ENCODE data around the gene OR10AG1. TPM values are rescaled to one million over a fixed set of nuclear protein-coding genes. Genes with fewer than 3 reads are reported as not detected.

OR10AG1 gene
- total RNA-seq, result not detected in 2 replicates

GRCh38 chr11:55969845-55970244, at the start of gene OR10AG1:
TSS of gene OR10AG1 (minus strand) at chr11:55969945. CDS start at chr11:55969907, 38 bp downstream.
- DNase-seq (ENCODE audit: extremely low read depth, low read depth, low spot score), result no peak

- DNase-seq (ENCODE audit: extremely low read depth, low read depth, low spot score), result no peak
Measured at GRCh38 chr11:56013805-56014204, 44.1 kb upstream of the OR10AG1 start.

- no peak for DNase-seq (ENCODE audit: extremely low read depth, low read depth, low spot score)
Measured at GRCh38 chr11:56010716-56011115, 41.0 kb upstream of the OR10AG1 start.

GRCh38 chr11:55994525-55994924, 24.8 kb upstream of the OR10AG1 start, which contains the start of gene OR5F1:
TSS of gene OR5F1 (minus strand) at chr11:55994625. CDS start at chr11:55994625, 0 bp downstream.
- no peak for DNase-seq (ENCODE audit: extremely low read depth, low read depth, low spot score)

GRCh38 chr11:55970935-55971334, 1.2 kb upstream of the OR10AG1 start:
- DNase-seq (ENCODE audit: extremely low read depth, low read depth, low spot score), result no peak

GRCh38 chr11:55967914-55968313, 1.8 kb downstream of the OR10AG1 start:
- DNase-seq (ENCODE audit: extremely low read depth, low read depth, low spot score), result no peak

GRCh38 chr11:55966391-55966790, 3.4 kb downstream of the OR10AG1 start:
- no peak for DNase-seq (ENCODE audit: extremely low read depth, low read depth, low spot score)

- no peak for DNase-seq (ENCODE audit: extremely low read depth, low read depth, low spot score)
Measured at GRCh38 chr11:55956521-55956920, 13.2 kb downstream of the OR10AG1 start.

- no peak for DNase-seq (ENCODE audit: extremely low read depth, low read depth, low spot score)
Measured at GRCh38 chr11:55949330-55949729, 20.4 kb downstream of the OR10AG1 start.

GRCh38 chr11:55942785-55943392, 26.9 kb downstream of the OR10AG1 start:
- peak; percentile 9 for DNase-seq (ENCODE audit: extremely low read depth, low read depth, low spot score)

GRCh38 chr11:55936300-55936699, 33.4 kb downstream of the OR10AG1 start, which contains the start of gene OR5I1:
TSS of gene OR5I1 (minus strand) at chr11:55936400. CDS start at chr11:55936400, 0 bp downstream.
- no peak for DNase-seq (ENCODE audit: extremely low read depth, low read depth, low spot score)

- DNase-seq (ENCODE audit: extremely low read depth, low read depth, low spot score), result no peak
Measured at GRCh38 chr11:55920537-55920936, 49.2 kb downstream of the OR10AG1 start.

Other genes starting within 250 kb of the OR10AG1 start
- not detected in 2 replicates for gene OR5D13, start 196.5 kb downstream of the OR10AG1 start, total RNA-seq
- not detected in 2 replicates for gene OR5D14, start 174.4 kb downstream of the OR10AG1 start, total RNA-seq
- gene OR5L1, start 158.6 kb downstream of the OR10AG1 start, total RNA-seq, result not detected in 2 replicates
- not detected in 2 replicates for gene OR5D18, start 150.3 kb downstream of the OR10AG1 start, total RNA-seq
- not detected in 2 replicates for gene OR5L2, start 142.7 kb downstream of the OR10AG1 start, total RNA-seq
- not detected in 2 replicates for gene OR5D16, start 131.2 kb downstream of the OR10AG1 start, total RNA-seq
- gene TRIM51, start 86.6 kb downstream of the OR10AG1 start, total RNA-seq, result not detected in 2 replicates
- gene OR5W2, start 55.4 kb downstream of the OR10AG1 start, total RNA-seq, result not detected in 2 replicates
- gene OR5I1, start 33.5 kb downstream of the OR10AG1 start, total RNA-seq, result not detected in 2 replicates
- not detected in 2 replicates for gene OR5F1, start 24.7 kb upstream of the OR10AG1 start, total RNA-seq
- gene OR5AS1, start 57.7 kb upstream of the OR10AG1 start, total RNA-seq, result not detected in 2 replicates
- gene OR8I2, start 123.4 kb upstream of the OR10AG1 start, total RNA-seq, result not detected in 2 replicates
- not detected in 2 replicates for gene OR8H2, start 133.7 kb upstream of the OR10AG1 start, total RNA-seq
- gene OR8H3, start 152.4 kb upstream of the OR10AG1 start, total RNA-seq, result not detected in 2 replicates
- gene OR8J3, start 170.3 kb upstream of the OR10AG1 start, total RNA-seq, result not detected in 2 replicates
- not detected in 2 replicates for gene OR8K5, start 190.4 kb upstream of the OR10AG1 start, total RNA-seq
- not detected in 2 replicates for gene OR5J2, start 206.7 kb upstream of the OR10AG1 start, total RNA-seq

Data from glomerular endothelial cell (primary cell).